PC-9 (cell line): ENCODE measurements around the gene TRMU.

Experiments used
- EZH2 ChIP-seq: fragments of 200-600 bp; sonication (generic); IDR thresholded peaks from 2 replicates; pipeline ENCODE4 v1.8.0; 2017; ENCODE audit warnings: antibody characterized with exemption, low read depth
- TF ChIP-seq, protein P1 (sequence below): fragments of 200-600 bp; sonication (generic); conservative IDR thresholded peaks from 2 replicates; pipeline ENCODE4 v1.6.1; 2017; ENCODE audit warnings: mixed run types, antibody characterized with exemption, mild to moderate bottlenecking, moderate library complexity

- TF ChIP-seq, protein P1, sequence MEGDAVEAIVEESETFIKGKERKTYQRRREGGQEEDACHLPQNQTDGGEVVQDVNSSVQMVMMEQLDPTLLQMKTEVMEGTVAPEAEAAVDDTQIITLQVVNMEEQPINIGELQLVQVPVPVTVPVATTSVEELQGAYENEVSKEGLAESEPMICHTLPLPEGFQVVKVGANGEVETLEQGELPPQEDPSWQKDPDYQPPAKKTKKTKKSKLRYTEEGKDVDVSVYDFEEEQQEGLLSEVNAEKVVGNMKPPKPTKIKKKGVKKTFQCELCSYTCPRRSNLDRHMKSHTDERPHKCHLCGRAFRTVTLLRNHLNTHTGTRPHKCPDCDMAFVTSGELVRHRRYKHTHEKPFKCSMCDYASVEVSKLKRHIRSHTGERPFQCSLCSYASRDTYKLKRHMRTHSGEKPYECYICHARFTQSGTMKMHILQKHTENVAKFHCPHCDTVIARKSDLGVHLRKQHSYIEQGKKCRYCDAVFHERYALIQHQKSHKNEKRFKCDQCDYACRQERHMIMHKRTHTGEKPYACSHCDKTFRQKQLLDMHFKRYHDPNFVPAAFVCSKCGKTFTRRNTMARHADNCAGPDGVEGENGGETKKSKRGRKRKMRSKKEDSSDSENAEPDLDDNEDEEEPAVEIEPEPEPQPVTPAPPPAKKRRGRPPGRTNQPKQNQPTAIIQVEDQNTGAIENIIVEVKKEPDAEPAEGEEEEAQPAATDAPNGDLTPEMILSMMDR = no peak
- TF ChIP-seq EZH2 = no peak
Measured at GRCh38 chr22:46339956-46340355, 4.4 kb downstream of the TRMU start.
